Measurements from ENCODE around the gene EMD.

The EMD gene

DNA sequence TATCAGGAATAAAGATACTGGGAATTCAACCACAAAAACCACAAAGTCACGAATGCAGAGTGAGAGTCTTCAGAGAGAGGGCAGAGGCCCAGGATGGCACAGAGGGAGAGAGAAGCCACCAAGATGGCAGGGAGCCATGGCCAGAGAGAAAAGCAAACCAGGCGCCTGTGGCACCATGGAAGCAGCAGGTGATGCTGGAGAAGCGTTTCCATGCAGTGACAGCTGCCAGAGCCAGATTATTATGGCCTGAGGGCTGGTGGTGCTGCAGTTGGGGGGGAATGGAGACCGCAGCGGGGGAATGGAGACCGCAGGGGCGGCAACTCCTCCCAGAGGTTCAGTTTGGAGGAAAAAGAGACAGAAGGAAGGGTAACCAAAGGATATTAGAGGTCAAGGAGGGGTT, 38.1 kb downstream of the EMD start:
- DNase-seq (ENCODE audit: low spot score) (no peak), FAIRE-seq (no peak)

DNA sequence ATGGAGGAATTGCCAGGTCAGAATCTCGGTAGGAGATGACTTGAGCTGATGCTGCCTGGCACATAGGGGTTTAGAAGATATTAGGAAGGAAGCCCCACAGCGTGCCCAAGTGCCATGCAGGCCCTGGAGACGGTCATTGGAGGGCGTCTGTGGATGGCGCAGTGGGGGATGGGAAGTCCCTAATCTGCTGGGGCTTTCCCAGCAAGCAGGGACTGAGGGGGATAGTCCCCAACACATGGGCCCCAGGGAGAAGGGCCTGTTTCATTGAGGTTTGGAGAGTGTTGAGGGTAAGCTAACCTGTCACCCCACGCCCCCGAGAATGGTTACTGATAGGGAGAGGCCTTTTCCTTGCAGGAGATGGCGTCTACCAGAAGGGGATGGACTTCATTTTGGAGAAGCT, 40.1 kb downstream of the EMD start:
- FAIRE-seq (no peak), DNase-seq (ENCODE audit: low spot score) (no peak)

DNA sequence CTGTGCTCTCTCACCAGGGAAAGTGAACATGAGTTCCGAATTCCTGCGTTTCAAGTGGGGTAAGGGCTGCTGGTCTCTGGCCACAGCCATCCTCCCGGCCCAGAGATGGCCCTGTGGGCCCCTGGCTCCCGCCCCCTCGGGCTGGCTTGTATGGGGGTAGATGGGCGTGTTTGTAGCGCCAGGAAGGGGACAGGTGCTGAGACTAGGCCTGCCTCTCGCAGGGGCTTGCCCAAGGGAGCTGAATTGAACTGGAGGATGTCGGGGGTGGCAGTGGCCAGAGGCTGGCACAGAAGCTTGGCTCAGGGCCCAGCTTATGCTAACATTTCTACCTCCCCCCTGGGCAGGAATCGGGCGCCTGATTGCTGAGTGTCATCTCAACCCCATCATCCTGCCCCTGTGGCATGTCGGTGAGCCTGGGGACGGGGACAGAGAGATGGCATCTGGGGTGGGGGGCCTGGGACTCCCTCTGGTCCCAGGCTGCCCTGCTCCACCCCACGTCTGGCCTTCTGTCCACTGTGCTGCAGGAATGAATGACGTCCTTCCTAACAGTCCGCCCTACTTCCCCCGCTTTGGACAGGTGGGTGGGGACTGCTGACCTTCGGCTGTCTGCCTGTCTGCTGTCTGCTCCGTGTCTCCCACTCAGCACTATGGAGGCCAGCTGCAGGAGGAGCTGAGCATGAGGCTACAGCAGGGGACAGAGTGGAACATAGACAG, 40.8 kb downstream of the EMD start:
- DNase-seq (ENCODE audit: low spot score) (no peak), FAIRE-seq (no peak)

DNA sequence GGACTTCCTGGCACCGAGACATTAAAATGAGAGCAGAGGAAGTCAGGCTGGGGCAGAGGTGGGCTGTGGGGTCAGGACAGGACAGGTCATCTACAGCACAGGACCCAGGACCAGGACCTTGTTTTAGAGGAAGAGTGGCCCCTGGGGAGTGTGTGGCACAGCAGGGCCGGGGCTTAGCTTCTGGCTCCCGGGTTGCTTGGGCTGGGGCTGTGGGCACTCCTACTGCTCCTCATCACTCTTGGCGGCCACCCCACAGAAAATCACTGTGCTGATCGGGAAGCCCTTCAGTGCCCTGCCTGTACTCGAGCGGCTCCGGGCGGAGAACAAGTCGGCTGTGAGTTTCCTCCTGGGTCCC, 41.3 kb downstream of the EMD start:
- DNase-seq (ENCODE audit: low spot score) (no peak), FAIRE-seq (no peak)

DNA sequence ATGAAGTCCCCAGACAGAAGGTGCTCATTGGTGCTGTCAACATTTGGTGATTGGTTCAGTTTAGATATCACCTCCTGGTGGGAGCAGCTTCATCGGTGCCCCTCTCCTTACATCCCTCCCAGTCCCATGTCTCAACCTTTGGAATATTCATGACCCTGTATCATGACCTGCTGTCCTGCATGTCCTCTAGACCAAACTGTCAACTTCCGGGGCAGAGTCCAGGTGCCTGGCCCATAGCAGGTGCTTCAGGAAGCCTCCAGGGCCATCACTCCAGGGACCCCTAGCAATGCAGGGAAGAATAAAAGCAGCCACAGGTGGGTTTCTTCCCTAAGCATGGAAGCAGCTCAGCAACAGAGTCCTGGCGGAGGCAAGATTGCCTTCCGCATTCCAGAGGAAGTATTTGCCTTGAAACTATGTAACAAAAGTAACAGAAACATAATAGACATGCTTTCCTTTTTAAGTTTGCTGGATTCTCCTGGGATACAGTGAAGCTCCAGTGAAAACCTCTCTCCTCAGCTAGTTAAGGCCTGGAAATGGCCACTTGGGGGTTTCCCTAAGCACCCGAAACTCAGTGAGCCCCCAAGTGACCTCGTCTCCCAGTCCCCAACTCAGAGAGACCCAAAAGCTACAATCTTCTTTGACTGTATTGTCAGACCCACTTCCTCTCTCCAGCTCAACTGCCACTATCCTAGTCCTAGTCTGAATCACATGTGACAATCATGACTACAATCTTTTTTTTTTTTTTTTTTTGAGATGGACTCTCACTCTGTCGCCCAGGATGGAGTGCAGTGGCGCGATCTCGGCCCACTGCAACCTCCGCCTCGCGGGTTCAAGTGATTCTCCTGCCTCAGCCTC, 48.0 kb downstream of the EMD start:
- no peak for DNase-seq (ENCODE audit: low spot score)
- FAIRE-seq, result no peak

DNA sequence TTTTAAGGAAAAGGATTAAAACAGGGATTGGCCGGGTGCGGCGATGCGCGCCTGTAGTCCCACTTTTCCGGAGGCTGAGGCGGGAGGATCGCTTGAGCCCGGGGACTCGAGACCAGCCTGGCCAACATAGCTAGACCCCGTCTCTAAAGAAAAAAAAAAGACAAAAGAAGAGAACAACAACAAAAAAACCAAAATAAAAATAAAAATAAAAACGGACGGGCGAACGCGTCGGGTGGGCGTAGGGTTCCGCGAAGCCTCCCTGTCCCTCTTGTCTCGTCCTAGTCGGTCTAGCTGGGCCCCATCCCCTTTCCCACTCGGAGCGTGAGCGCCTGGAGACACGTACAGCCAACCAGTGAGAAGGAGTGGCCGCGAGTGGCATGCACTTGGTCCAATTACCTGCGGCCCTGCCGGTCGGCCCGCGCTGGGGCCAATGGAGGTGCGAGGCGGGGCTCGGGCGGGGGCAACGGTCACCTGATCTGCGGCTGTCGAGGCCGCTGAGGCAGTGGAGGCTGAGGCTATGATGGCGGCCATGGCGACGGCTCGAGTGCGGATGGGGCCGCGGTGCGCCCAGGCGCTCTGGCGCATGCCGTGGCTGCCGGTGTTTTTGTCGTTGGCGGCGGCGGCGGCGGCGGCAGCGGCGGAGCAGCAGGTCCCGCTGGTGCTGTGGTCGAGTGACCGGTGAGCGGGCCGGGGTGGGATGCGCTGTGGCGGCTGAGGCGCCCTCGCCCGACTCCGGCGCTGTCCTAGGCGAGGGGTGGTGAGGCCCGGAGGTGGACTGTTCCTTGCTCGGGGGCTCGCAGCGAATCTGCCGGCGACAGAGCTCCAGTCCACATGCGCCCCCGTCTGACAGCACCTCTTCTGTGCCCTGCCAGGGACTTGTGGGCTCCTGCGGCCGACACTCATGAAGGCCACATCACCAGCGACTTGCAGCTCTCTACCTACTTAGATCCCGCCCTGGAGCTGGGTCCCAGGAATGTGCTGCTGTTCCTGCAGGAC, 49.4 kb downstream of the EMD start, which contains the start of gene ATP6AP1:
Gene ATP6AP1, plus strand, starts transcription at position 502 of the 996 bp plus-strand sequence. Its CDS starts 16 bp downstream, at position 518.
- peak; percentile 87 for FAIRE-seq
- peak; percentile 94 for DNase-seq (ENCODE audit: low spot score)

DNA sequence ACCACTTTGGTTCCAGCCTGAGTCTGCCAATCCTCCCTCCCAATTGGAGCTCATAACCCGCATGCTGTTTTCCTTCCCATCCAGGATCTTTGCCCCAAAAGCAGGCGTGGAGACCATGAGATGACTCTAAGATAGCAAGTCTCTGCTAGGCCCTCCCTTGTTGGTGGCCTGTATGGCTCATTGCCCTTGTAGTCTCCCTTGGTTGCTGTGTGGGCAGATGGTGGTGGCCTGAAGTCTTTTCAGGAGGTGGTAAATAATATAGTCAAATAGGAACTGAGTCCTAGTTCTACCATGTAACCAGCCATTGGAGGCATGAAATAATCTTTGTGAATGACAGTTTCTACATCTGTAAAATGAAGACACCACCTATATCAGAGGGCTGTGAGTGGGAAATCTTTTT, 50.6 kb downstream of the EMD start:
- FAIRE-seq (no peak), DNase-seq (ENCODE audit: low spot score) (no peak)

DNA sequence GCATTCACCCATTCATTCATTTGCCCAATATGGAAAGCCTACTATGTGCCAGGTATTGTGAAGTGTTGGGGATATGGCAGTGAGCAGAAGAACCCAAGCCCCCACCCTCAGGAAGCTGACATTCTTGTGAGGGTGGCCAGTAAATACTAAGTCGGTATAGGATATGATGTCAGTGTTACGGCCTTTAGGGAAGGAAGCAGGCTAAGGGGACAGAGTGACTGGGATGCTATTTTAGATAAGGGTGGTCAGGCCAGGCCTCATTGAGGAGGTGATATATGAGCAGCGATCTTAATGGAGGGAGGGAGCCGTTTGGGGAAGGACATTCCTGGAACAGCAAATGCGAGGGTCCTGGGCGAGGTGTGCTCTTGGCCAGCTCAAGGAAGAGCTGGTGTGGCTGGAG, 51.4 kb downstream of the EMD start:
- FAIRE-seq (no peak), DNase-seq (ENCODE audit: low spot score) (no peak)

DNA sequence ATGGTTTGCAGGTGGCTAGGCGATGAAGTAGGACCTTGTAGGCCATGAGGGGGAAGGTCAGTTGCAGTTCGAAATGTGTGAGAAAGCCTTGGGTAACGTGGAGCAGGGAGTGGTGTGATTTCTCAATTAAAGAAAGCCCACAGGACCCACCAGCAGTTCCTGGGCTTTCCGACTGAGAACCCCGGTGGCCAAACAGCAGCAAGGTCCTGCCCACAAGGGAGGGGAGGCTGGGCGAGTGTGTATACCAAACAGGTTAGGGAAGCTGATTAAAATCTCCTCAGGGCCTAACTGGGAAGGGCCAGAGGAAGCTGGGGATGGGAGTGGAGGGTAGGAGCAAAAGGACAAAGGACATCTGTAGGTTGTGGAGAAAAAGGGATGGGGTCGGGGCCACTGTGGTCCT, 51.8 kb downstream of the EMD start:
- FAIRE-seq (no peak), DNase-seq (ENCODE audit: low spot score) (no peak)

All from urothelium cell line (cell line).